BE2C (cell line): Measurements from ENCODE around the gene GNL1.

Experiments
- DNase-seq: peaks from one replicate; pipeline ENCODE4 v3.0.0-alpha.2; 2020
- H3K27me3 ChIP-seq: fragments of 250-450 bp; sonication (Bioruptor Pico); 2 replicates; pipeline ENCODE4 v1.5.1; 2020; ENCODE audit warnings: mild to moderate bottlenecking
- H3K36me3 ChIP-seq: fragments of 250-450 bp; sonication (Bioruptor Pico); 2 replicates; pipeline ENCODE4 v1.5.1; 2020; ENCODE audit warnings: mild to moderate bottlenecking
- H3K4me1 ChIP-seq: fragments of 250-450 bp; sonication (Bioruptor Pico); 2 replicates; pipeline ENCODE4 v1.5.1; 2020
- H3K4me3 ChIP-seq: 2 replicates; pipeline ENCODE4 v1.5.1; 2011; ENCODE audit warnings: low read depth, low read length
- H3K9me3 ChIP-seq: fragments of 250-450 bp; sonication (Bioruptor Pico); 2 replicates; pipeline ENCODE4 v1.5.1; 2020
- TF ChIP-seq, protein P1 (sequence below): IDR thresholded peaks from 2 replicates; pipeline ENCODE4 v1.5.1; 2012; ENCODE audit warnings: mild to moderate bottlenecking, low read depth, low read length

Gene GNL1

DNA sequence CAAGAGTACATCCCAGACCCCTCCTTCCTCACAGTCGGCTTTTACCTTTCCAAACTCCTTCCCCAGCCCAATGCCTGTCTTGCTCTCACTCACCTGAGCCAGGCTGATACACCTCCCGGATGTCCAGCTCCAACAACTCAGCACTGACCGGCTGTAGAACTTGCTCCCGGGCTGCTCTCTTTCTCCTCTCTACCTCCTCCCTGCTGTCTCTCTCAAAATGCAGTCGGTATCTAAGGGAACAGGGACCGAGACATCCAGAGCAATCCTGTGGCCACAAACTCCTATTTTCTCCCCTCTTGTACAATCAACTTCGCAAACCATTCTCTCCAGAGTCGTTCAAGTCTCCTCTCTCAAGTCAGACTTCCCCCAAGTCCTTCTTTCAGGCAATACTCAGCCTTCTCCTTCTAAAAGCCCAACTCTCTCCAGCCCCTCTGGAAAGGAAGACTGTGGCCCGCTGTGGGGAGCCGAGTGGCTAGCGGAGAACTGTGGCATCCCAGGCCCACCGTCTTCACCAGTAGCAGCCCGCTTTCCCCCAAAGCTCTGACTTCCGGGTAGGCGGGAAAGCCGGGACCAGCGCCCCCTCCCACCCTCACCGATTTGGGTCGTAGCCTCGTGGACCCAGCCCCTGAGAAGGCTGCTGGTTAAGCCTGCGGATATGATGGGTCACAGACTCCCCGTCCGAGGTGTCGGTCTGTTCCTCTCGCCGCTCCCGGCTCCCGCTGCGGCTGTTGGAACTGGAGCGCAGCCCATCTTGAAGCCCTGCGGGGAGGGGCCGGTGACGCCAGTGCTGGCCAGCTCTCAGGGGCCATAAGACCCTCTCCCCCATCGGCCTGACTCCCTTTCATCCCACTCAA, 1.1 kb downstream of the GNL1 start:
- Histone ChIP-seq H3K4me3 (peak overlapping the region; percentile 77), H3K36me3 (peaks cover 36% of the 10 kb centered on the region), H3K9me3 (no peaks in the 10 kb centered on the region), H3K4me1 (no peaks in the 10 kb centered on the region), H3K27me3 (no peaks in the 10 kb centered on the region)
- DNase-seq = peak; percentile 55
- TF ChIP-seq, protein P1, sequence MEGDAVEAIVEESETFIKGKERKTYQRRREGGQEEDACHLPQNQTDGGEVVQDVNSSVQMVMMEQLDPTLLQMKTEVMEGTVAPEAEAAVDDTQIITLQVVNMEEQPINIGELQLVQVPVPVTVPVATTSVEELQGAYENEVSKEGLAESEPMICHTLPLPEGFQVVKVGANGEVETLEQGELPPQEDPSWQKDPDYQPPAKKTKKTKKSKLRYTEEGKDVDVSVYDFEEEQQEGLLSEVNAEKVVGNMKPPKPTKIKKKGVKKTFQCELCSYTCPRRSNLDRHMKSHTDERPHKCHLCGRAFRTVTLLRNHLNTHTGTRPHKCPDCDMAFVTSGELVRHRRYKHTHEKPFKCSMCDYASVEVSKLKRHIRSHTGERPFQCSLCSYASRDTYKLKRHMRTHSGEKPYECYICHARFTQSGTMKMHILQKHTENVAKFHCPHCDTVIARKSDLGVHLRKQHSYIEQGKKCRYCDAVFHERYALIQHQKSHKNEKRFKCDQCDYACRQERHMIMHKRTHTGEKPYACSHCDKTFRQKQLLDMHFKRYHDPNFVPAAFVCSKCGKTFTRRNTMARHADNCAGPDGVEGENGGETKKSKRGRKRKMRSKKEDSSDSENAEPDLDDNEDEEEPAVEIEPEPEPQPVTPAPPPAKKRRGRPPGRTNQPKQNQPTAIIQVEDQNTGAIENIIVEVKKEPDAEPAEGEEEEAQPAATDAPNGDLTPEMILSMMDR = no peak

DNA sequence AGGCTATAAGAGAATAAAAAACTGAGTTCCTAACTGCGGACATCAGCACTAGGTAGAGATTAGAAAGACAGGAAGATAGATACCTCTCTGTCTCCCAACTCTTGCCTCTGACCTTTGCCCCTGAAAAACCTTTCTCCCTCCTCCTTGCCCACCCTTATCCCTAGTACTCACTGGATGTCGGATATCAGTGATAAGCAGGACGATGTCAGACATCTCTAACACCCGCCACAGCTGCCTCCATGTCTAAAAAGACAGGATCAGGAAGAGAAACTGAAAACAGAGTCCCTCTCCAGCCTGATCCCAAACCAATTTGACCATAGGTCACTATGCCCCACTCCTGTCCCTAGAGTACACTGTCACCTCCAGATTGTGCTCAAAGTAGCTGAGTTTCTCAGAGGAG, 1.9 kb downstream of the GNL1 start:
- H3K36me3 ChIP-seq = peaks cover 36% of the 10 kb centered on the region
- DNase-seq = no peak
- no peaks in the 10 kb centered on the region for H3K27me3 ChIP-seq
- no peaks in the 10 kb centered on the region for H3K4me1 ChIP-seq
- H3K9me3 ChIP-seq = no peaks in the 10 kb centered on the region
- TF ChIP-seq, protein P1 = no peak
- no peak overlapping the region for H3K4me3 ChIP-seq

DNA sequence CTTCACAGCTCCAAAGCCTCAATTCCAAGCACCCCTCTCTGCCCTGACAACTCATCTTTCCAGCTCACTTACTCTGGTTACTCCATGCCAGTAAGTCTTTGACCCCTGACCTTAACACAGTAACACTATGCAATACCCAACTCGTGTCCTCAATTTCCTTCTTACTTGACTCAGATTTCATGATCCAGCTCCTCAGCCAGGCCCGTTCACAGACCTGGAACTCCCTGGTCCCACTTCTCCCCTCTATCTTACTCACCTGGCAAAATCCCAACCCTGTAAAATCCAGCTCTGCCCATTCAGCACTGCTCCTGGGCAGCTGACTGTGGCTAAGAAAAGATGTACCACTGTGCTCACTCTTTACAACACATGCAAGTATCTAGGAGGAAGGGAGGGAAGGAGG, 7.9 kb downstream of the GNL1 start:
- H3K36me3 ChIP-seq = peaks cover 23% of the 10 kb centered on the region
- DNase-seq = no peak
- TF ChIP-seq, protein P1 = no peak
- H3K27me3 ChIP-seq = no peaks in the 10 kb centered on the region
- H3K4me3 ChIP-seq = no peak overlapping the region
- no peaks in the 10 kb centered on the region for H3K4me1 ChIP-seq
- no peaks in the 10 kb centered on the region for H3K9me3 ChIP-seq

DNA sequence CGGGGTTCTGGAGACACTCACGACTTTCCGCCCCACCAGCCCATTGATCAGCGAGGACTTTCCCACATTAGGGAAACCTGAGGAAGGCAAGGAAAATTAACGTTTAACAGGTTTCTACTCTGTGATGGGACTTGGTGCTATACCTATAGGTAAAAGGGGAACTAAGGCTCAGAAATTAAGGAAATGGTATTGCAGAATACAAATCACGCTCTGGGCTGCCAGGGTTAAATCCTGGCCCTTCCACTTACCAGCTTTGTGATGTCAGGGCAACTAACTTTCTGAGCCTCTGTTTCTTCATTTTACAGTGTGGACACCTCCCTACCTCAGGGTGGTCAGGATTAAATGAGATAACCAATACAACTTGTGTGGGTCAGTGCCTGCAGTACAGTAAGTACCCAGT, 8.8 kb downstream of the GNL1 start:
- Histone ChIP-seq H3K9me3 (no peaks in the 10 kb centered on the region), H3K27me3 (no peaks in the 10 kb centered on the region; the same call in 1 of the 2 replicates), H3K36me3 (peaks cover 16% of the 10 kb centered on the region), H3K4me1 (no peaks in the 10 kb centered on the region), H3K4me3 (no peak overlapping the region)
- TF ChIP-seq, protein P1 = no peak
- DNase-seq = no peak

DNA sequence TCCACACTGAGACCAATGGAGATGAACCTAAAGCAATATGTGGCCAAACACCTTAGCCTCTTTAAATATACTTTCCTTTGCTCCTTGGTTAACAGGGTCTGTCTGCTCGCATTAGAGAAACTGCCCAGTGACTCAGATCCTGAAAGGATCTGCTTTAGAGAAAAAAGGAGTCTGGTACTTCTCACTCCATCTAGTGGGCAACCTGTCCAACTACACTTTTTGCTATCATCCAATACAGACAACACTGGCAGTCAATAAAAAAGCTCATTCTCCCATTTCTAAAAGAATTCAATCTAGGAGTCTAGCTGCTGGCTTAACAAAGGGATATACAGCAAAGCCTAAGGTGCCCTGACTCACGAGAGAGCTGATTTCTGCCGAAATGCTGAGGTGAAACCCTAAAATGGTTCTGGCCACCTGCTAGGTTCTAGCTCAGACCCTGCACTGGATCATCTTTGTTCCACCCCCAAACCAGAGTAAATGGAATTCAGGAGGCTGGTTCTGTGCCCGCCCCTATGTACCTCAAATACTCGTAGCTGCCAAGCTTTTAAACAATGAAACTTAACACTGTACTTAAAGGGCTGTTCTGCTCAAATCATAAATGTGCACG, 11.5 kb downstream of the GNL1 start:
- Histone ChIP-seq H3K27me3 (no peaks in the 10 kb centered on the region; the same call in 1 of the 2 replicates), H3K9me3 (no peaks in the 10 kb centered on the region), H3K4me3 (no peak overlapping the region), H3K4me1 (no peaks in the 10 kb centered on the region), H3K36me3 (peaks cover 4% of the 10 kb centered on the region; the same call in 1 of the 2 replicates)
- TF ChIP-seq, protein P1 = peak; percentile 82
- DNase-seq = peak; percentile 26

DNA sequence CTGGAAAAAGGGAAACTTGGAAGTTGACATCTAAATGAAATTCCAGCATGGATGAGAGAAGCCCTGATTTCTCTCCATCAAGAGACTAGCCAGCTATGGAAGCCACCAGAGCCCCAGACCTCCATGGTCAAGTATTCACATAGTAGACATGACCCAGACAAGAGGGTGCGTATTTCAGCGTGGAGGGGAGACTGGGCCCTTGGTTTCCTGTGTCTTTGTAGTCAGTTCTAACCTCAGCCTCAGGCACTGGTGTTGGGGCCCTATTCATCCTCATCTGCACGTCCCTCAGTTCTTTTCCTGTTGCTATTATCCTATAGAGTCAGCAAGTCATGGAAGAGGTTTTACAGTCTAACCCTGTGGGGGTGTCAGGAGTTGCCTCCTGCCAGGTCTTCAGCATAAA, 12.5 kb downstream of the GNL1 start:
- TF ChIP-seq, protein P1 = no peak
- H3K36me3 ChIP-seq = peaks cover 4% of the 10 kb centered on the region; the same call in 1 of the 2 replicates
- H3K4me1 ChIP-seq = no peaks in the 10 kb centered on the region
- no peaks in the 10 kb centered on the region; the same call in 1 of the 2 replicates for H3K27me3 ChIP-seq
- H3K4me3 ChIP-seq = no peak overlapping the region
- no peak for DNase-seq
- no peaks in the 10 kb centered on the region for H3K9me3 ChIP-seq
